ENCODE data around the gene DCC.

DCC gene

GRCh38 chr18:52907543-52908308 is 567.7 kb downstream of the DCC start:
- H3K27me3 ChIP-seq = no peaks in the 10 kb centered on the region
- no peaks in the 10 kb centered on the region for H3K4me1 ChIP-seq
- no peak for TF ChIP-seq CTCF (IDR thresholded peaks at IDR 0.05)
- intact Hi-C loops (cut with DNase I; ENCODE audit: low total_unique reads) = no loop called here
- no peak overlapping the region for H3K4me3 ChIP-seq
- no peaks in the 10 kb centered on the region for H3K9me3 ChIP-seq
- H3K36me3 ChIP-seq = no peaks in the 10 kb centered on the region
- no peak for DNase-seq
- H3K27ac ChIP-seq = no peak overlapping the region

GRCh38 chr18:52914148-52914547 is 574.2 kb downstream of the DCC start:
- Histone ChIP-seq H3K27ac (no peak overlapping the region), H3K36me3 (no peaks in the 10 kb centered on the region), H3K9me3 (no peaks in the 10 kb centered on the region), H3K27me3 (no peaks in the 10 kb centered on the region), H3K4me3 (no peak overlapping the region), H3K4me1 (no peaks in the 10 kb centered on the region)
- intact Hi-C loops (cut with DNase I; ENCODE audit: low total_unique reads) = no loop called here
- no peak for TF ChIP-seq CTCF (IDR thresholded peaks at IDR 0.05)
- DNase-seq = no peak

- Histone ChIP-seq H3K27me3 (no peaks in the 10 kb centered on the region), H3K4me1 (no peaks in the 10 kb centered on the region), H3K9me3 (no peaks in the 10 kb centered on the region), H3K4me3 (no peak overlapping the region), H3K36me3 (no peaks in the 10 kb centered on the region), H3K27ac (no peak overlapping the region)
- no peak for TF ChIP-seq CTCF (IDR thresholded peaks at IDR 0.05)
- intact Hi-C loops (cut with DNase I; ENCODE audit: low total_unique reads) = no loop called here
- DNase-seq = no peak
These were observed 580.7 kb downstream of the DCC start for GRCh38 chr18:52920665-52921064.

- TF ChIP-seq CTCF (IDR thresholded peaks at IDR 0.05) = no peak
- no peaks in the 10 kb centered on the region for H3K4me1 ChIP-seq
- H3K36me3 ChIP-seq = no peaks in the 10 kb centered on the region
- no peaks in the 10 kb centered on the region for H3K9me3 ChIP-seq
- no peak for DNase-seq
- H3K27ac ChIP-seq = no peak overlapping the region
- H3K4me3 ChIP-seq = no peak overlapping the region
- H3K27me3 ChIP-seq = no peaks in the 10 kb centered on the region
- intact Hi-C loops (cut with DNase I; ENCODE audit: low total_unique reads) = no loop called here
These were observed 593.4 kb downstream of the DCC start for GRCh38 chr18:52933356-52933755.

- Histone ChIP-seq H3K27me3 (no peaks in the 10 kb centered on the region), H3K36me3 (no peaks in the 10 kb centered on the region), H3K9me3 (no peaks in the 10 kb centered on the region), H3K4me1 (no peaks in the 10 kb centered on the region), H3K27ac (no peak overlapping the region), H3K4me3 (no peak overlapping the region)
- intact Hi-C loops (cut with DNase I; ENCODE audit: low total_unique reads) = no loop called here
- no peak for TF ChIP-seq CTCF (IDR thresholded peaks at IDR 0.05)
- no peak for DNase-seq
These were observed 596.9 kb downstream of the DCC start for GRCh38 chr18:52936931-52937330.

GRCh38 chr18:52937840-52938239 is 597.8 kb downstream of the DCC start:
- Histone ChIP-seq H3K27ac (no peak overlapping the region), H3K4me3 (no peak overlapping the region), H3K27me3 (no peaks in the 10 kb centered on the region), H3K9me3 (no peaks in the 10 kb centered on the region), H3K4me1 (no peaks in the 10 kb centered on the region), H3K36me3 (no peaks in the 10 kb centered on the region)
- no peak for TF ChIP-seq CTCF (IDR thresholded peaks at IDR 0.05)
- DNase-seq = no peak
- intact Hi-C loops (cut with DNase I; ENCODE audit: low total_unique reads) = no loop called here

Data from tibial artery (tissue), 4 donors.